CD4-positive, alpha-beta T cell treated with Interferon alpha-2 for 1 hour (primary cell): ENCODE results near the gene PLD5.

Source experiments
- DNase-seq, 2 donors: peaks; one replicate each; pipeline ENCODE4 v3.0.0-alpha.2; 2020 to 2022

Gene PLD5

GRCh38 chr1:242033447-242033846 lies 491.1 kb downstream of the PLD5 start:
- no peak for DNase-seq
